Esophagus squamous epithelium (tissue), 5 donors: ENCODE data around the gene CDKN2B-AS1. TPM values are rescaled to one million over a fixed set of nuclear protein-coding genes. Genes with fewer than 3 reads are reported as not detected.

Experiments used
- DNase-seq: peaks from one replicate; lab custom pipeline; 2025; lab: John Stamatoyannopoulos, UW
- H3K27ac ChIP-seq, 4 donors: fragments of 200-600 bp; sonication (generic); one replicate each; pipeline ENCODE4 v1.5.1; 2016 to 2019; ENCODE audit warnings: mild to moderate bottlenecking in 1 of 4
- H3K27me3 ChIP-seq, 4 donors: fragments of 200-600 bp; sonication (generic); 1 replicate in 3 of 4; 2 replicates in 1 of 4; pipeline versions ENCODE4 v1.5.1 to v1.6.0; 2017 to 2021; ENCODE audit warnings: antibody characterized with exemption in 1 of 4
- H3K36me3 ChIP-seq, 3 donors: fragments of 200-600 bp; sonication (generic); one replicate each; pipeline ENCODE4 v1.5.1; 2016 to 2019
- H3K4me1 ChIP-seq, 3 donors: fragments of 200-600 bp; sonication (generic); one replicate each; pipeline ENCODE4 v1.5.1; 2017 to 2019
- H3K4me3 ChIP-seq, 4 donors: fragments of 200-600 bp; sonication (generic); 1 replicate in 3 of 4; 2 replicates in 1 of 4; pipeline ENCODE4 v1.5.1; 2016 to 2019; ENCODE audit warnings: mild to moderate bottlenecking in 2 of 4, moderate library complexity in 1 of 4
- H3K9me3 ChIP-seq, 3 donors: fragments of 200-600 bp; sonication (generic); one replicate each; pipeline ENCODE4 v1.5.1; 2016 to 2019
- CTCF ChIP-seq, 6 experiments: fragments of 450-650 bp in 4 of 6; fragments of 200-600 bp in 2 of 6; sonication (generic) in 2 of 6; IDR thresholded peaks; one replicate each; pipeline ENCODE4 v1.5.1; 2016 to 2019; ENCODE audit warnings: antibody characterized with exemption in 6 of 6, mild to moderate bottlenecking in 4 of 6, moderate library complexity in 4 of 6
- POLR2A ChIP-seq, 4 donors: fragments of 450-650 bp; IDR thresholded peaks; one replicate each; pipeline ENCODE4 v1.6.1; 2017; ENCODE audit warnings: antibody characterized with exemption in 4 of 4, mild to moderate bottlenecking in 4 of 4, moderate library complexity in 3 of 4
- WGBS, 2 donors: methylation state at CpG; one replicate each; pipeline ENCODE4 v1.1.5; 2018; 5-methylcytosine and 5-hydroxymethylcytosine counted together
- intact Hi-C: fragments of 100-400 bp; cut with DNase I; formaldehyde crosslinking; loops from one replicate; pipeline ENCODE4 v1.15.0; 2022
- total RNA-seq, 4 donors: library from RNA; depleted of rRNA; stranded (reverse); fragments of >200 nt; gene quantifications; one replicate each; pipeline ENCODE4 v1.1.0, GENCODE V29; 2016
- donor health status: DM: yes; HTN: yes; CAD: no.

CDKN2B-AS1 gene
- total RNA-seq, 4 donors from 2014 or later: 0.48 to 1.7 (median 0.80) TPM

GRCh38 chr9:21982861-21983560, 11.6 kb upstream of the CDKN2B-AS1 start:
- intact Hi-C loops: no loop called here
- 77 to 84% methylated on average over 1 of the region's 1 CpG for WGBS, 2 donors
- TF ChIP-seq POLR2A (IDR thresholded peaks at IDR 0.05) (no peak), CTCF (IDR thresholded peaks at IDR 0.05) (no peak)
- peaks cover 3 to 98% (median 27%) of the 10 kb centered on the region in 4 donors for H3K27me3 ChIP-seq
- H3K4me3 ChIP-seq: no peak overlapping the region
- no peak for DNase-seq
- H3K36me3 ChIP-seq: no peaks in the 10 kb centered on the region
- no peak overlapping the region for H3K27ac ChIP-seq
- H3K9me3 ChIP-seq: no peaks in the 10 kb centered on the region
- no peaks in the 10 kb centered on the region for H3K4me1 ChIP-seq

GRCh38 chr9:21983561-21983935, 11.0 kb upstream of the CDKN2B-AS1 start:
- no peaks in the 10 kb centered on the region for H3K36me3 ChIP-seq
- no peak for DNase-seq
- H3K27ac ChIP-seq: no peak overlapping the region
- 37 to 76% methylated on average over 1 of the region's 1 CpG for WGBS, 2 donors
- no peak for TF ChIP-seq CTCF (IDR thresholded peaks at IDR 0.05)
- TF ChIP-seq POLR2A (IDR thresholded peaks at IDR 0.05): no peak
- H3K4me3 ChIP-seq: no peak overlapping the region
- no peaks in the 10 kb centered on the region for H3K9me3 ChIP-seq
- H3K27me3 ChIP-seq: peaks cover 3 to 98% (median 27%) of the 10 kb centered on the region in 4 donors
- no peaks in the 10 kb centered on the region for H3K4me1 ChIP-seq
- intact Hi-C loops: no loop called here

GRCh38 chr9:21984101-21984500, 10.5 kb upstream of the CDKN2B-AS1 start:
- H3K4me1 ChIP-seq: no peaks in the 10 kb centered on the region
- H3K9me3 ChIP-seq: no peaks in the 10 kb centered on the region
- TF ChIP-seq POLR2A (IDR thresholded peaks at IDR 0.05) (no peak), CTCF (IDR thresholded peaks at IDR 0.05) (no peak)
- no peak overlapping the region for H3K4me3 ChIP-seq
- intact Hi-C loops: no loop called here
- no peak for DNase-seq
- peaks cover 3 to 98% (median 26%) of the 10 kb centered on the region in 4 donors for H3K27me3 ChIP-seq
- no peaks in the 10 kb centered on the region for H3K36me3 ChIP-seq
- H3K27ac ChIP-seq: no peak overlapping the region

- intact Hi-C loops: no loop called here
- no peak for TF ChIP-seq CTCF (IDR thresholded peaks at IDR 0.05)
- TF ChIP-seq POLR2A (IDR thresholded peaks at IDR 0.05): no peak
- H3K27ac ChIP-seq: no peak overlapping the region
- no peak for DNase-seq
- WGBS, 2 donors: 78% methylated on average over 5 of the region's 5 CpGs
- H3K27me3 ChIP-seq: peaks cover 0 to 100% (median 28%) of the 10 kb centered on the region in 4 donors
- no peaks in the 10 kb centered on the region for H3K36me3 ChIP-seq
- H3K9me3 ChIP-seq: no peaks in the 10 kb centered on the region
- H3K4me3 ChIP-seq: no peak overlapping the region
- H3K4me1 ChIP-seq: no peaks in the 10 kb centered on the region
Observed at GRCh38 chr9:21985964-21986667, 8.5 kb upstream of the CDKN2B-AS1 start.
